ENCODE results near the gene ATP13A2. TPM values are rescaled to one million over a fixed set of nuclear protein-coding genes. Genes with fewer than 3 reads are reported as not detected.

Gene ATP13A2
- total RNA-seq, 4 donors from 2014 or later = 17.9 to 37.0 (median 26.8) TPM

GRCh38 chr1:17059391-17060305 lies 47.9 kb upstream of the ATP13A2 start:
- ATAC-seq (peak; percentile 67 to 77), DNase-seq (peak; percentile 54 to 69)
- in situ Hi-C loops (cut with MboI; ENCODE audit: low sequenced_read_pairs in 4 of 4) = loop anchor here (5.0 to 10.0 kb wide), 3 partner anchors 63 to 178 kb away; no protein-coding TSS in a partner anchor
- H3K9me3 ChIP-seq = no peaks in the 10 kb centered on the region
- H3K27ac ChIP-seq = no peak overlapping the region
- TF ChIP-seq CTCF (IDR thresholded peaks at IDR 0.05 in 4 of 5, conservative IDR thresholded peaks at IDR 0.05 in 1 of 5) = peak; percentile 71 to 85 (median 80)
- no peak for TF ChIP-seq POLR2A (IDR thresholded peaks at IDR 0.05)
- H3K27me3 ChIP-seq = no peaks in the 10 kb centered on the region
- no peaks in the 10 kb centered on the region for H3K36me3 ChIP-seq
- H3K4me1 ChIP-seq = peaks cover 32 to 33% of the 10 kb centered on the region in 2 donors
- no peak overlapping the region for H3K4me3 ChIP-seq
- intact Hi-C loops (cut with DNase I; ENCODE audit: low total_unique reads) = loop anchor here (1.0 to 10.0 kb wide), 4 partner anchors 66 to 375 kb away; partner anchors contain the start of gene RCC2

GRCh38 chr1:17056551-17056950 lies 44.8 kb upstream of the ATP13A2 start:
- in situ Hi-C loops (cut with MboI; ENCODE audit: low sequenced_read_pairs in 4 of 4) (no loop called here), intact Hi-C loops (cut with DNase I; ENCODE audit: low total_unique reads) (loop anchor here (10.0 kb wide), 1 partner anchor 378 kb away; the partner anchor contains the start of gene RCC2)
- peaks cover 29% of the 10 kb centered on the region in 2 donors for H3K4me1 ChIP-seq
- no peak for TF ChIP-seq POLR2A (IDR thresholded peaks at IDR 0.05)
- TF ChIP-seq CTCF (IDR thresholded peaks at IDR 0.05 in 4 of 5, conservative IDR thresholded peaks at IDR 0.05 in 1 of 5) = no peak
- ATAC-seq (no peak), DNase-seq (no peak)
- H3K9me3 ChIP-seq = no peaks in the 10 kb centered on the region
- no peak overlapping the region for H3K4me3 ChIP-seq
- peaks cover 0 to 8% of the 10 kb centered on the region in 2 donors for H3K36me3 ChIP-seq
- no peak overlapping the region for H3K27ac ChIP-seq
- no peaks in the 10 kb centered on the region for H3K27me3 ChIP-seq

GRCh38 chr1:17055801-17056200 lies 44.1 kb upstream of the ATP13A2 start:
- ATAC-seq = no peak
- Histone ChIP-seq H3K9me3 (no peaks in the 10 kb centered on the region), H3K4me1 (peaks cover 31 to 33% of the 10 kb centered on the region in 2 donors), H3K27ac (no peak overlapping the region), H3K27me3 (no peaks in the 10 kb centered on the region), H3K36me3 (peaks cover 0 to 8% of the 10 kb centered on the region in 2 donors), H3K4me3 (no peak overlapping the region)
- intact Hi-C loops (cut with DNase I; ENCODE audit: low total_unique reads) = loop anchor here (10.0 kb wide), 1 partner anchor 379 kb away; the partner anchor contains the start of gene RCC2
- TF ChIP-seq POLR2A (IDR thresholded peaks at IDR 0.05) (no peak), CTCF (IDR thresholded peaks at IDR 0.05 in 4 of 5, conservative IDR thresholded peaks at IDR 0.05 in 1 of 5) (no peak)
- no peak for DNase-seq
- in situ Hi-C loops (cut with MboI; ENCODE audit: low sequenced_read_pairs in 4 of 4) = no loop called here

- ATAC-seq (peak; percentile 95 to 97), DNase-seq (peak; percentile 98)
- peak within 1 kb of the TSS; percentile 92 to 97 (median 94) for H3K4me3 ChIP-seq
- no peaks in the 10 kb centered on the region for H3K9me3 ChIP-seq
- in situ Hi-C loops (cut with MboI; ENCODE audit: low sequenced_read_pairs in 4 of 4) (no loop called here), intact Hi-C loops (cut with DNase I; ENCODE audit: low total_unique reads) (loop anchor here (5.0 to 10.0 kb wide), 3 partner anchors 42 to 381 kb away; partner anchors contain the start of genes ATP13A2 and RCC2)
- peak within 1 kb of the TSS; percentile 96 to 97 (median 96) for H3K27ac ChIP-seq
- TF ChIP-seq POLR2A (IDR thresholded peaks at IDR 0.05) (peak; percentile 95 to 97), CTCF (IDR thresholded peaks at IDR 0.05 in 4 of 5, conservative IDR thresholded peaks at IDR 0.05 in 1 of 5) (no peak)
- H3K36me3 ChIP-seq = peaks cover 0 to 16% of the 10 kb centered on the region in 2 donors
- H3K4me1 ChIP-seq = peaks cover 23 to 24% of the 10 kb centered on the region in 2 donors
- no peaks in the 10 kb centered on the region for H3K27me3 ChIP-seq
Observed at GRCh38 chr1:17053685-17054410, 42.1 kb upstream of the ATP13A2 start, which contains the start of gene SDHB. SDHB (minus strand) TSS chr1:17054032; CDS start chr1:17054019, 13 bp downstream.
